ENCODE results near the gene PAX3. TPM values are rescaled to one million over a fixed set of nuclear protein-coding genes. Genes with fewer than 3 reads are reported as not detected.

PAX3 gene
- total RNA-seq, 1 experiment from 2014 or later: not detected

DNA sequence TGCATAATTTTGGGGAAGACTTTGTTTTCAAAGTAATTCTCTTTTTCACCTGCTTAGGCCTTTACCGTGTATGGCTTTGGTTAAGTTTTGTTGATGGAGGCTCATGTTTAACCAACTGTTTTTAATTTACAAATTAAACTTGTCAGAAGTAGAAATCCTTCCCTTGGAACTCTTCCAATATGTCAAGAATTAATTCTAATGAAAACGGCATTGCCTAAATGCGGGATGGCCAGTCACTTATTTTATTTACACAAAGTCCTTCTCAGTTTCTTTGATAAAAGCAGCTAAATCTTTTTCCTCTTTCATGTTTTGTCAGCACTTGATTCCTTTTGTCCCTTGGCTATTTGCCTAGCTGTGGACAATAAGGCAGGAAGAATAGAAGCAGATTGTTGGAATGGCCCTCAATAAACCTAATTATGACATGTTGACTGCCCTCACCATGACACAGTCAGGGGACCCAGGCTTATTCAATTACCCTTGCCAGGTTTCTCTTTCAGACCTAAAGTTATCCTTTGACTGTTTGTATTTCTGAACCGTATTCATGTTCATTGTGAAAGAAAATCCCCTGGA lies 26.3 kb downstream of the PAX3 start:
- no peak for TF ChIP-seq EZH2 (IDR thresholded peaks at IDR 0.05; ENCODE audit: low read depth)
- TF ChIP-seq, protein P1, sequence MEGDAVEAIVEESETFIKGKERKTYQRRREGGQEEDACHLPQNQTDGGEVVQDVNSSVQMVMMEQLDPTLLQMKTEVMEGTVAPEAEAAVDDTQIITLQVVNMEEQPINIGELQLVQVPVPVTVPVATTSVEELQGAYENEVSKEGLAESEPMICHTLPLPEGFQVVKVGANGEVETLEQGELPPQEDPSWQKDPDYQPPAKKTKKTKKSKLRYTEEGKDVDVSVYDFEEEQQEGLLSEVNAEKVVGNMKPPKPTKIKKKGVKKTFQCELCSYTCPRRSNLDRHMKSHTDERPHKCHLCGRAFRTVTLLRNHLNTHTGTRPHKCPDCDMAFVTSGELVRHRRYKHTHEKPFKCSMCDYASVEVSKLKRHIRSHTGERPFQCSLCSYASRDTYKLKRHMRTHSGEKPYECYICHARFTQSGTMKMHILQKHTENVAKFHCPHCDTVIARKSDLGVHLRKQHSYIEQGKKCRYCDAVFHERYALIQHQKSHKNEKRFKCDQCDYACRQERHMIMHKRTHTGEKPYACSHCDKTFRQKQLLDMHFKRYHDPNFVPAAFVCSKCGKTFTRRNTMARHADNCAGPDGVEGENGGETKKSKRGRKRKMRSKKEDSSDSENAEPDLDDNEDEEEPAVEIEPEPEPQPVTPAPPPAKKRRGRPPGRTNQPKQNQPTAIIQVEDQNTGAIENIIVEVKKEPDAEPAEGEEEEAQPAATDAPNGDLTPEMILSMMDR (conservative IDR thresholded peaks at IDR 0.05): no peak
- no peak overlapping the region for H3K27ac ChIP-seq
- no peaks in the 10 kb centered on the region for H3K79me2 ChIP-seq (ENCODE audit: low read depth)
- H2AFZ ChIP-seq: no peak overlapping the region
- no TSS peak for BruUV-seq (replicated peaks)
- ChIA-PET POLR2A (ENCODE audit: unreplicated experiment) (no interaction called here), CTCF (no interaction called here)
- H3K9me3 ChIP-seq (ENCODE audit: insufficient read depth, low read depth): no peaks in the 10 kb centered on the region
- no peak overlapping the region for H3K4me3 ChIP-seq
- no peaks in the 10 kb centered on the region for H3K9me2 ChIP-seq (ENCODE audit: insufficient read depth)
- no peaks in the 10 kb centered on the region for H3K36me3 ChIP-seq (ENCODE audit: low read depth)
- H3F3A ChIP-seq (ENCODE audit: insufficient read depth, low read depth): no peaks in the 10 kb centered on the region
- H4K20me1 ChIP-seq (ENCODE audit: insufficient read depth): no peaks in the 10 kb centered on the region
- no peak for DNase-seq
- no peak overlapping the region for H3K4me2 ChIP-seq
- intact Hi-C loops (cut with micrococcal nuclease; ENCODE audit: unreplicated experiment): no loop called here
- H3K4me1 ChIP-seq (replicated peaks; ENCODE audit: insufficient read depth): no peaks in the 10 kb centered on the region
- H3K27me3 ChIP-seq (ENCODE audit: insufficient read depth, low read depth): peaks cover 97% of the 10 kb centered on the region

DNA sequence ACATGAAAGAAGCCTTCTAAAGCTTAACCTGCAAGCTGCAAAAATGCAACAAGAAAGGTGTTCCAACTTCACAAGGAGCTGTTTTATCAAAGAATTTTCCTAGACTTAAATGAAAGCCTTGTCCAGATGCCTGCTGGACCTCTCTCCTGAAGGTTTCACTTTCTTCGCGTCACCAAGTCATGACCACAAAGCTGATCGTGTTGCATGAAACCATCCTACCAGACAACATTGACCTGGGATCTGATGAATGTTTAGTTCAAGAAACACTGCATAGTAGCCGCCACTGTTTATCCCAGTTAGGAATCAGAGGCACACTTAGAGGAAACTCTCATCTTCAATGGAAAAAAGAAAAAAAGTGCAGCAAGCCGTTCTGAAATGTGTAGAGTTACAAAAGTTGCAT lies 26.9 kb downstream of the PAX3 start:
- CTCF ChIA-PET: no interaction called here
- H3K27ac ChIP-seq: no peak overlapping the region
- no TSS peak for BruUV-seq (replicated peaks)
- no peak overlapping the region for H2AFZ ChIP-seq
- no peak overlapping the region for H3K4me3 ChIP-seq
- intact Hi-C loops (cut with micrococcal nuclease; ENCODE audit: unreplicated experiment): no loop called here
- no peaks in the 10 kb centered on the region for H3K9me3 ChIP-seq (ENCODE audit: insufficient read depth, low read depth)
- no peaks in the 10 kb centered on the region for H3K4me1 ChIP-seq (replicated peaks; ENCODE audit: insufficient read depth)
- no peaks in the 10 kb centered on the region for H4K20me1 ChIP-seq (ENCODE audit: insufficient read depth)
- H3K27me3 ChIP-seq (ENCODE audit: insufficient read depth, low read depth): peaks cover 96% of the 10 kb centered on the region
- H3K36me3 ChIP-seq (ENCODE audit: low read depth): no peaks in the 10 kb centered on the region
- no peak overlapping the region for H3K4me2 ChIP-seq
- POLR2A ChIA-PET (ENCODE audit: unreplicated experiment): no interaction called here
- H3K9me2 ChIP-seq (ENCODE audit: insufficient read depth): no peaks in the 10 kb centered on the region
- no peaks in the 10 kb centered on the region for H3K79me2 ChIP-seq (ENCODE audit: low read depth)
- H3F3A ChIP-seq (ENCODE audit: insufficient read depth, low read depth): no peaks in the 10 kb centered on the region
- no peak for DNase-seq
- TF ChIP-seq, protein P1 (conservative IDR thresholded peaks at IDR 0.05): no peak
- no peak for TF ChIP-seq EZH2 (IDR thresholded peaks at IDR 0.05; ENCODE audit: low read depth)

DNA sequence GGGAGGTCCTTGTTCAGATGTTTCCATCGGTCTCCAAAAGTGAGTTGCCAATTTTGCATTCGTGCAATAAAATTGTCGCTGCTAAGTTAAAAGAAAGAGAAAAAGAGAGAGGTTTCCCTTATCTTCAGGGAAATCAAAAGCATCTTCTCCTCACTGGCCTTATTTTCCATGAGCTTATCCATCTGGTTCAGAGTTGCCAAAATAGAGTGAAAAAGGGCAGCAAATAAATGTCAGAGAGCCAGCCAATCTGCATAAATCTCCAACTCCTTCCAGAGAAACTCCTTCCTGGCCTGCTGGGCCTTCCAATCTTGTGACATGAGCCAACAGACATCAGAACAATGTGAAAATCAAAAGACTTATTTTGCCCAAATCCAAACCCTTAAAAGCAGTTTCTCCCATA lies 28.4 kb downstream of the PAX3 start:
- Histone ChIP-seq H3K4me1 (replicated peaks; ENCODE audit: insufficient read depth) (no peaks in the 10 kb centered on the region), H4K20me1 (ENCODE audit: insufficient read depth) (no peaks in the 10 kb centered on the region), H3K79me2 (ENCODE audit: low read depth) (no peaks in the 10 kb centered on the region), H3K27me3 (ENCODE audit: insufficient read depth, low read depth) (peaks cover 96% of the 10 kb centered on the region), H3F3A (ENCODE audit: insufficient read depth, low read depth) (no peaks in the 10 kb centered on the region), H2AFZ (no peak overlapping the region), H3K4me3 (no peak overlapping the region), H3K27ac (no peak overlapping the region), H3K4me2 (no peak overlapping the region), H3K36me3 (ENCODE audit: low read depth) (no peaks in the 10 kb centered on the region), H3K9me2 (ENCODE audit: insufficient read depth) (no peaks in the 10 kb centered on the region), H3K9me3 (ENCODE audit: insufficient read depth, low read depth) (no peaks in the 10 kb centered on the region)
- CTCF ChIA-PET: no interaction called here
- no TSS peak for BruUV-seq (replicated peaks)
- POLR2A ChIA-PET (ENCODE audit: unreplicated experiment): no interaction called here
- TF ChIP-seq EZH2 (IDR thresholded peaks at IDR 0.05; ENCODE audit: low read depth): no peak
- TF ChIP-seq, protein P1 (conservative IDR thresholded peaks at IDR 0.05): no peak
- intact Hi-C loops (cut with micrococcal nuclease; ENCODE audit: unreplicated experiment): no loop called here
- DNase-seq: no peak
